H1 (cell line): Measurements from ENCODE around the gene PPID.
"Not testable (repeated sequence)": the region's sequence is repeated elsewhere in the genome, so short reads cannot be mapped to it uniquely, and the experiment has no call there.

Experiments used
- BCL11A ChIP-seq, 2 experiments: IDR thresholded peaks; one replicate each; pipeline ENCODE4 v1.6.1; 2011; ENCODE audit warnings: low read depth in 2 of 2, low read length in 2 of 2, mild to moderate bottlenecking in 2 of 2
- CTCF ChIP-seq, 3 experiments: IDR thresholded peaks; 1 replicate in 2 of 3; 2 replicates in 1 of 3; pipeline versions ENCODE4 v1.5.1 to v1.6.1; 2011; ENCODE audit warnings: low read length in 3 of 3, mild to moderate bottlenecking in 3 of 3, inconsistent platforms in 2 of 3, low read depth in 1 of 3, moderate library complexity in 1 of 3; ENCODE audit not compliant: insufficient read depth in 1 of 3; ENCODE audit errors: control extremely low read depth in 1 of 3
- RXRA ChIP-seq: IDR thresholded peaks from 2 replicates; pipeline ENCODE4 v1.6.1; 2011; ENCODE audit warnings: low read depth, mild to moderate bottlenecking, low read length, moderate library complexity; ENCODE audit not compliant: insufficient read depth

- not testable (repeated sequence) for TF ChIP-seq CTCF (IDR thresholded peaks at IDR 0.05; ENCODE audit: control extremely low read depth in 1 of 3, insufficient read depth in 1 of 3, low read depth in 1 of 3, low read length in 3 of 3); BCL11A (IDR thresholded peaks at IDR 0.05; ENCODE audit: low read depth in 2 of 2, low read length in 2 of 2); RXRA
These were observed 59.9 kb downstream of the PPID start for GRCh38 chr4:158663255-158663654.
